NT2/D1 (cell line): ENCODE results near the gene TBCD.
"Not testable (repeated sequence)": the region's sequence is repeated elsewhere in the genome, so short reads cannot be mapped to it uniquely, and the experiment has no call there.

ENCODE experiments used
- DNase-seq: peaks from one replicate; pipeline ENCODE4 v3.0.0-alpha.2; 2011; ENCODE audit warnings: low read depth, low spot score
- H3K27me3 ChIP-seq: 2 replicates; pipeline ENCODE4 v1.6.0; 2011; ENCODE audit warnings: mild to moderate bottlenecking; ENCODE audit not compliant: insufficient read length, insufficient read depth
- H3K36me3 ChIP-seq: 2 replicates; pipeline ENCODE4 v1.6.1; 2011; ENCODE audit warnings: mild to moderate bottlenecking, low read length, mixed read lengths; ENCODE audit not compliant: insufficient read depth, insufficient read length
- H3K4me1 ChIP-seq: 2 replicates; pipeline ENCODE4 v1.5.1; 2011; ENCODE audit not compliant: insufficient read depth, insufficient read length
- H3K4me3 ChIP-seq: 2 replicates; pipeline ENCODE4 v1.5.1; 2011; ENCODE audit warnings: low read depth; ENCODE audit not compliant: insufficient read length
- H3K9ac ChIP-seq: 2 replicates; pipeline ENCODE4 v1.6.0; 2011; ENCODE audit warnings: low read depth; ENCODE audit not compliant: insufficient read length
- H3K9me3 ChIP-seq: 2 replicates; pipeline ENCODE4 v1.5.1; 2011; ENCODE audit warnings: mild to moderate bottlenecking, low read length; ENCODE audit not compliant: insufficient read depth
- SUZ12 ChIP-seq: IDR thresholded peaks from 2 replicates; pipeline ENCODE4 v1.6.1; 2011; ENCODE audit not compliant: insufficient read length, insufficient read depth; ENCODE audit errors: extremely low read depth
- YY1 ChIP-seq: IDR thresholded peaks from 2 replicates; pipeline ENCODE4 v1.6.1; 2011; ENCODE audit not compliant: insufficient read length, insufficient read depth
- ZNF274 ChIP-seq: IDR thresholded peaks from 2 replicates; pipeline ENCODE4 v1.6.1; 2011; ENCODE audit warnings: mild to moderate bottlenecking, low read depth, low read length

The TBCD gene

DNA sequence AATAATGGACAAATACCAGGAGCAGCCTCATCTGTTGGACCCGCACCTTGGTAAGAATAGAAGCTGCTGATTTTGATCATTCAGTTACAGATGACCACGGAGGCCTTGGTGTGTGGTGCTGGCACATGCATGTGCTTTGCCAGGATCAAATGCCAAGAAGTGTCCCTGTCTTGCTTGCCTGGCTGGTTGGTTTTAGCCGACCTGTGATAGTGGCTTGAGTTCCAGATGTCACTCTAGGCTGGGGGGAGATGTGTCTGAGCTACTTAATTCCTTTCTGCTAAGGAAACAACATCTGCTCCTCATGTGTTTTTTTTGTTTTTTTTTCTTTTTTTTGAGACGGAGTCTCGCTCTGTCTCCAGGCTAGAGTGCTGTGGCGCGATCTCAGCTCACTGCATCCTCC is 4.3 kb downstream of the TBCD start:
- Histone ChIP-seq H3K9me3 (no peaks in the 10 kb centered on the region), H3K4me1 (peaks cover 15% of the 10 kb centered on the region), H3K4me3 (no peak overlapping the region), H3K9ac (no peak overlapping the region), H3K36me3 (peaks cover 35% of the 10 kb centered on the region), H3K27me3 (peaks cover 4% of the 10 kb centered on the region)
- TF ChIP-seq SUZ12 (no peak), YY1 (no peak), ZNF274 (no peak)
- DNase-seq, result no peak

DNA sequence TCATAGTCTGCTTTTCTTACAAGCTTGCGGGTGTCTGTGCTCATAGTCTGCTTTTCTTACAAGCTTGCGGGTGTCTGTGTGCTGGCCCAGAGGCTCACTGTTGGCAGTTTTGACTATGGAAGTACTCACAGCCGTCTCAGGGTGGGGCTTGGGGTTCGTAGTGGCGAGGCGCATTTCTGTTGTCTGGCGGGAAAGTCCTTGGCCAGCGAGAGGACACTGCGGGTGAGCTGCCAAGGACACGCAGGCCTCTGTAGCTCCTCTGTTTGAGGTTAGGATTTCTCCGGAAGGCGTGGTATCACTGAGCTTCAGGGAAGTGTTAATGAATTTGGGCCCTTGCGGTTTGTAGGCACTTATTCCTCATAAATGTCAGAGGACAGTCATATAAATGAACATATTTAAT is 13.5 kb downstream of the TBCD start:
- DNase-seq, result no peak
- H3K36me3 ChIP-seq, result peaks cover 58% of the 10 kb centered on the region
- no peak overlapping the region for H3K9ac ChIP-seq

DNA sequence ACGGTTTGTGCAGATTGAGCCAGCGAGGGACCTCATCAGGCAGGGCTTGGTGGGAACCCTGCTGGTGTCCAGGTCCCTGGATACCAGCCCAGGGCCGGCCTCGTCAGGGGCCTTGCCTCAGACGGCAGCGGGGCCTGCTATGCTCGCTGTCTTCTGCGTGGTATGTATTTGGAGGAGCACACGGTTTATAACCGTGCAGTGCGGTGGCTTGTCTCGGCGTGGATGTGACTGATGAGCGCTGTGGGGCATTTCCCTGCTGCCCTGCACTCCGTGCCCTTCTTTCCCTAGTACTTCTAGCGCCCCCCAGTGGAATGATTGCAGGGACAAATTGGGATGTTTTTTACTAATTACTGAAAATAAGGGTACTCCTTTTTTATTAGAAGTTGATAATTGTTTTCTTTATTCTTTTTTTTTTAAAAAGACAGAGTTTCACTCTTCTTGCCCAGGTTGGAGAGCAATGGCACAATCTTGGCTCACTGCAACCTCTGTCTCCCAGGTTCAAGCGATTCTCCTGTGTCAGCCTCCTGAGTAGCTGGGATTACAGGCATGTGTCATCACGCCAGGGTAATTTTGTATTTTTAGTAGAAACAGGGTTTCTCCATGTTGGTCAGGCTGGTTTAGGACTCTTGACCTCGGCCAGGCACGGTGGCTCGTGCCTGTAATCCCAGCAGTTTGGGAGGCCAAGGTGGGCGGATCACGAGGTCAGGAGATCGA is 15.3 kb downstream of the TBCD start:
- Histone ChIP-seq H3K9me3 (no peaks in the 10 kb centered on the region; the same call in 1 of the 2 replicates), H3K36me3 (peaks cover 70% of the 10 kb centered on the region), H3K27me3 (no peaks in the 10 kb centered on the region), H3K9ac (no peak overlapping the region), H3K4me3 (no peak overlapping the region), H3K4me1 (no peaks in the 10 kb centered on the region)
- DNase-seq, result no peak
- TF ChIP-seq ZNF274 (no peak), YY1 (no peak), SUZ12 (no peak)

More for the DNA sequence above, 13.5 kb downstream of the TBCD start:
- H3K4me3 ChIP-seq, result no peak overlapping the region
- no peaks in the 10 kb centered on the region; the same call in 1 of the 2 replicates for H3K9me3 ChIP-seq
- H3K27me3 ChIP-seq, result no peaks in the 10 kb centered on the region
- TF ChIP-seq YY1 (no peak), SUZ12 (no peak), ZNF274 (no peak)
- H3K4me1 ChIP-seq, result no peaks in the 10 kb centered on the region

DNA sequence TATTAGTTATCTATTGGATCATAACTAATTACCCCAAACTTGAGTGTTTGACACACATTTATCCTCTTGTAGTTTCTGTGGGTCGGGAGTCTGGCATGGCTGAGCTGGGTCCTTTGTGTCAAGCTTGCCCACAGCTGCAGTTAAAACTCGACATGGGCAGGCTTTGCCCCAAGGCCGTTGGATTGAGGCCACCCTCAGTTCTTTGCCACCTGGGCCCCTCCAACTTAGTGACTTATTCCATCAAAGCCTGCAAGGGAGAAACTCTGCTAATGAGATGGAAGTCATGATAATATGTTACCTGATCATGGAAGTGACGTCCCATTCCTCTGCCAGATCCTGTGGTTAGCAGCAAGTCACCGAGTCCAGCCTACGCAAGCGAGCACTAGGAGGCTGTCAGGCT is 17.2 kb downstream of the TBCD start:
- TF ChIP-seq SUZ12, result no peak
- TF ChIP-seq YY1, result no peak
- no peak for TF ChIP-seq ZNF274
- peaks cover 76% of the 10 kb centered on the region for H3K36me3 ChIP-seq

DNA sequence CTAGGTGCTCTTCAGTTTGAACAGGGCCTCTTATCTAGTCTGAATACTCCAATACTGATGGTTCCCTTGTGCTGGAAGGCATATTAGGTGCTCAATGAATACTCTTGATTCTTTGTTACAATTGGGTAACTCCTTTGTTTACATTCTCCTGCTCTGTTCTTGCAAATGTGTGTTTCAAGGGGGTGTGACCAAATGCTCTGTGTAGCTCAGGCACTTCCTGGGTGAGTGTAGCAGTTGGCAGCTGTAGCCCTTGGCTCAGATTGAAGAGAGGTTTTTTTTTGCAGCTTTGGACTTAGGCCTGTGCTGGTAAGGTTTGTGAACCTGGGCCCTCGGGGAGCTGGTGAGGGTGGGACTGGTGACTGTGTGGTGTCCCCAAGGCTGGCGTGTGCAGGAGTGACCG is 20.2 kb downstream of the TBCD start:
- TF ChIP-seq ZNF274, result no peak
- H3K9me3 ChIP-seq, result no peaks in the 10 kb centered on the region; the same call in 1 of the 2 replicates
- H3K4me3 ChIP-seq, result no peak overlapping the region
- no peak overlapping the region for H3K9ac ChIP-seq
- no peaks in the 10 kb centered on the region for H3K27me3 ChIP-seq
- H3K36me3 ChIP-seq, result peaks cover 80% of the 10 kb centered on the region
- no peak for DNase-seq
- H3K4me1 ChIP-seq, result peaks cover 4% of the 10 kb centered on the region

More for the DNA sequence above, 17.2 kb downstream of the TBCD start:
- Histone ChIP-seq H3K4me1 (no peaks in the 10 kb centered on the region), H3K27me3 (no peaks in the 10 kb centered on the region), H3K9me3 (no peaks in the 10 kb centered on the region; the same call in 1 of the 2 replicates), H3K9ac (no peak overlapping the region), H3K4me3 (no peak overlapping the region)
- no peak for DNase-seq

DNA sequence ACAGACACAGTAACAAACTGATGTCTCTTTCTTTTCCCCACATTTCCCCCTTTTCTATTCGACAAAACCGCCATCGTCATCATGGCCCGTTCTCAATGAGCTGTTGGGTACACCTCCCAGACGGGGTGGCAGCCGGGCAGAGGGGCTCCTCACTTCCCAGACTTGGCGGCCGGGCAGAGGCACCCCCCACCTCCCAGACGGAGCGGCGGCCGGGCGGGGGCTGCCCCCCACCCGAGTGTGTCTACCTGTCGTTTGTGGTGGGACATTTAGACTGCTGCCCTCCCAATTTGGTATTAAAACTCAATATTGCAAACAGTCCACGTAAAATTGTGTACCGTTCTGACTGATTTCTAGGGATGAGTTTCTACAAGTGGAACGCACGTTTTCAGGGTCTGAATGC is 22.6 kb downstream of the TBCD start:
- H3K9ac ChIP-seq, H3K4me1 ChIP-seq, DNase-seq, H3K9me3 ChIP-seq, H3K27me3 ChIP-seq, H3K4me3 ChIP-seq: not testable (repeated sequence)
- peaks cover 63% of the 10 kb centered on the region for H3K36me3 ChIP-seq

DNA sequence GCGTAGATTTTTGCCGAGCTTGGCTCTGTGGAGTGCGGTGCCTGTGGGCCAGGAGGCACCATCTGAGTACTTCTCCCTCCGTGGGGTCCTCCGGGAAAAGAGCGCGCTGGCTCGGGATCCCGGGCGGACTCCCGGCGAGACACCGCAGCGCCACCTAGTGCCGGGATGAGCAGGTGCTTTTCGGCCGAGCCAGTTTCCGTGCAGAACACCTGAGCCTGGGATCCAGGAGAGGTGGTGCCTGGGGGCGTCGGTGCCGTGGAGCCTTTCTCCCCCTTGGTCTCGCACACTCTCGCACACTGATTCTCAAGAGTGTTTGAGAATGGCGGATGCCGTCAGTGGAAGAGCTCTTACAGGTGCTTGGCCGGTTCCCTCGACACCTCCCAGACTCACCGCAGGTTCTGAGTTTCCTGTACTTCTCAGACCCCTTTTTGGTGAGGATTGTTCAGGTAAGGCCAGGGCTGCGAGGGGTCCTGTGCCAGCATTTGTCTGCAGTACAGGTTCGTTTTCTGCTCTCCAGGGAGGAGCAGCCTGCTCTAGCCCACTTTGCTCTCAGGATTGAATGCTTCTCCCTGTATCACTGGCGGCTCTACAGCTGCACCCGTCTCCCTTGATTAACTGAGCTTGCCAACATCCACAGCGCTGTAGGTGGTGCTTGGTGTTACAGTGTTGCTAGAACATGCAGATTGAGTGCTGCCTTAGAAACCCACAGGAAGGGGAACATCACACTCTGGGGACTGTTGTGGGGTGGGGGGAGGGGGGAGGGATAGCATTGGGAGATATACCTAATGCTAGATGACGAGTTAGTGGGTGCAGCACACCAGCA is 23.3 kb downstream of the TBCD start:
- no peak for DNase-seq
- peaks cover 61% of the 10 kb centered on the region for H3K36me3 ChIP-seq

More for the DNA sequence above, 23.3 kb downstream of the TBCD start:
- H3K4me1 ChIP-seq, result peaks cover 13% of the 10 kb centered on the region
- TF ChIP-seq YY1 (no peak), SUZ12 (no peak), ZNF274 (no peak)
- no peak overlapping the region for H3K9ac ChIP-seq
- no peak overlapping the region for H3K4me3 ChIP-seq
- H3K9me3 ChIP-seq, result no peaks in the 10 kb centered on the region; the same call in 1 of the 2 replicates
- no peaks in the 10 kb centered on the region for H3K27me3 ChIP-seq
